Parathyroid adenoma (tissue), 2 donors: ENCODE results near the gene MYO3B.
"Not testable (repeated sequence)": the region's sequence is repeated elsewhere in the genome, so short reads cannot be mapped to it uniquely, and the experiment has no call there.

Experiments used
- H2AFZ ChIP-seq: fragments of 300-600 bp; sonication (generic); one replicate; pipeline ENCODE4 v1.7.0; 2017; ENCODE audit warnings: antibody characterized with exemption, mild to moderate bottlenecking
- H3K27ac ChIP-seq: fragments of 300-600 bp; sonication (generic); one replicate; pipeline ENCODE4 v1.7.0; 2017
- H3K27me3 ChIP-seq: fragments of 300-600 bp; sonication (generic); one replicate; pipeline ENCODE4 v1.7.0; 2017; ENCODE audit warnings: low read length; ENCODE audit not compliant: control insufficient read depth, insufficient read depth
- H3K36me3 ChIP-seq: fragments of 300-600 bp; sonication (generic); one replicate; pipeline ENCODE4 v1.7.0; 2017; ENCODE audit warnings: low read length; ENCODE audit not compliant: control insufficient read depth, insufficient read depth
- H3K4me1 ChIP-seq: fragments of 300-600 bp; sonication (generic); one replicate; pipeline ENCODE4 v1.7.0; 2017; ENCODE audit warnings: control low read depth
- H3K4me2 ChIP-seq: fragments of 300-600 bp; sonication (generic); one replicate; pipeline ENCODE4 v1.7.0; 2017; ENCODE audit warnings: low read length
- H3K4me3 ChIP-seq: fragments of 300-600 bp; sonication (generic); one replicate; pipeline ENCODE4 v1.7.0; 2017; ENCODE audit warnings: low read depth, low read length
- H3K79me2 ChIP-seq: fragments of 300-600 bp; sonication (generic); one replicate; pipeline ENCODE4 v1.7.0; 2017; ENCODE audit warnings: control low read depth
- H3K9ac ChIP-seq: fragments of 300-600 bp; sonication (generic); one replicate; pipeline ENCODE4 v1.7.0; 2017; ENCODE audit warnings: mild to moderate bottlenecking
- H3K9me3 ChIP-seq: fragments of 300-600 bp; sonication (generic); one replicate; pipeline ENCODE4 v1.7.0; 2017; ENCODE audit warnings: low read length; ENCODE audit not compliant: control insufficient read depth
- TF ChIP-seq, protein P1 (sequence below): fragments of 300-600 bp; sonication (generic); IDR thresholded peaks from one replicate; pipeline ENCODE4 v1.7.0; 2017; ENCODE audit warnings: antibody characterized with exemption, mild to moderate bottlenecking
- donor health status: primary hyperparathyroidism.

MYO3B gene

GRCh38 chr2:170344663-170345346 is 166.9 kb downstream of the MYO3B start:
- no peaks in the 10 kb centered on the region for H3K27me3 ChIP-seq
- H3K36me3 ChIP-seq, result no peaks in the 10 kb centered on the region
- H3K9me3 ChIP-seq, result no peaks in the 10 kb centered on the region
- H2AFZ ChIP-seq, result no peak overlapping the region
- H3K9ac ChIP-seq, result no peak overlapping the region
- no peak overlapping the region for H3K4me2 ChIP-seq
- no peaks in the 10 kb centered on the region for H3K79me2 ChIP-seq
- TF ChIP-seq, protein P1, sequence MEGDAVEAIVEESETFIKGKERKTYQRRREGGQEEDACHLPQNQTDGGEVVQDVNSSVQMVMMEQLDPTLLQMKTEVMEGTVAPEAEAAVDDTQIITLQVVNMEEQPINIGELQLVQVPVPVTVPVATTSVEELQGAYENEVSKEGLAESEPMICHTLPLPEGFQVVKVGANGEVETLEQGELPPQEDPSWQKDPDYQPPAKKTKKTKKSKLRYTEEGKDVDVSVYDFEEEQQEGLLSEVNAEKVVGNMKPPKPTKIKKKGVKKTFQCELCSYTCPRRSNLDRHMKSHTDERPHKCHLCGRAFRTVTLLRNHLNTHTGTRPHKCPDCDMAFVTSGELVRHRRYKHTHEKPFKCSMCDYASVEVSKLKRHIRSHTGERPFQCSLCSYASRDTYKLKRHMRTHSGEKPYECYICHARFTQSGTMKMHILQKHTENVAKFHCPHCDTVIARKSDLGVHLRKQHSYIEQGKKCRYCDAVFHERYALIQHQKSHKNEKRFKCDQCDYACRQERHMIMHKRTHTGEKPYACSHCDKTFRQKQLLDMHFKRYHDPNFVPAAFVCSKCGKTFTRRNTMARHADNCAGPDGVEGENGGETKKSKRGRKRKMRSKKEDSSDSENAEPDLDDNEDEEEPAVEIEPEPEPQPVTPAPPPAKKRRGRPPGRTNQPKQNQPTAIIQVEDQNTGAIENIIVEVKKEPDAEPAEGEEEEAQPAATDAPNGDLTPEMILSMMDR, result no peak
- H3K27ac ChIP-seq, result no peak overlapping the region
- no peaks in the 10 kb centered on the region for H3K4me1 ChIP-seq
- no peak overlapping the region for H3K4me3 ChIP-seq

DNA sequence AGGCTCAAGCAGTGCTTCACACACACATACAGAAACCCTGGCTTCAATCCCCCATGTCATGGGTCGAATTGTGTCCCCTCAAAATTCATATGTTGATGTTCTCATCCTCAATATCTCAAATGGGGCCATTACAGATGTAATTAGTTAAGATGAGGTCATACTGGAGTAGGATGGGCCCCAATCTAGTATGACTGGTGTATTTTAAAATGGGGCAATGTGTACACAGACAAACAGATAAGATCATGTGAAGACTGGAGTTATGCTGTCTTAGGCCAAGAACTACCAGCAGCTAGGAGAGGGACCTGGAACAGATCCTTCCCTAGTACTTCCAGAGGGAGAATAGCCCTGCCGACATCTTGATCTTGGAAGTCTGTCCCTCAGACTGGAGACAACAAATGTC is 167.7 kb downstream of the MYO3B start:
- TF ChIP-seq, protein P1, result no peak
- Histone ChIP-seq H3K9me3 (no peaks in the 10 kb centered on the region), H3K4me1 (no peaks in the 10 kb centered on the region), H3K36me3 (no peaks in the 10 kb centered on the region), H3K4me2 (no peak overlapping the region), H3K4me3 (no peak overlapping the region), H3K27ac (no peak overlapping the region), H3K27me3 (no peaks in the 10 kb centered on the region), H3K9ac (no peak overlapping the region), H2AFZ (no peak overlapping the region), H3K79me2 (no peaks in the 10 kb centered on the region)

DNA sequence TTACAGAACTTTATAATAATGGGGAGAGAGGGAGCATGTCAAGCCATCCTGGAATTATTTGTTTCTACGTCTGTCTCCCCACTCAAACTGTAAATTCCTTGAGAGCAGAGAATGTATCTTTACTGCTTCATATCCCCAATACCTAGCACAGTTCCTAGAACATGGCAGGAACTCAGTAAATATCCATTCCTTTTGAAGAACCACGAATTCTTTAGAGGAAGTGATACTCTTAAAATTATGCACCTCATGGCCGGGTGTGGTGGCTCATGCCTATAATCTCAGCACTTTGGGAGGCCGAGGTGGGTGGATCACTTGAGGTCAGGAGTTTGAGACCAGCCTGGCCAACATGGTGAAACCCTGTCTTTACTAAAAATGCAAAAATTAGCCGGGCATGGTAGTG is 171.3 kb downstream of the MYO3B start:
- not testable (repeated sequence) for H3K4me1 ChIP-seq, H2AFZ ChIP-seq, H3K27me3 ChIP-seq, H3K79me2 ChIP-seq, H3K27ac ChIP-seq, H3K9ac ChIP-seq, H3K4me2 ChIP-seq, H3K4me3 ChIP-seq, H3K36me3 ChIP-seq, H3K9me3 ChIP-seq

GRCh38 chr2:170350929-170351826 is 173.2 kb downstream of the MYO3B start:
- Histone ChIP-seq H3K36me3 (no peaks in the 10 kb centered on the region), H3K9ac (no peak overlapping the region), H3K4me1 (no peaks in the 10 kb centered on the region), H3K4me2 (no peak overlapping the region), H3K4me3 (no peak overlapping the region), H2AFZ (no peak overlapping the region), H3K79me2 (no peaks in the 10 kb centered on the region), H3K9me3 (no peaks in the 10 kb centered on the region), H3K27ac (no peak overlapping the region), H3K27me3 (no peaks in the 10 kb centered on the region)
- TF ChIP-seq, protein P1, result no peak

- Histone ChIP-seq H3K9ac (no peak overlapping the region), H3K27me3 (no peaks in the 10 kb centered on the region), H3K36me3 (no peaks in the 10 kb centered on the region), H3K27ac (no peak overlapping the region), H3K4me2 (no peak overlapping the region), H3K4me1 (no peaks in the 10 kb centered on the region), H3K4me3 (no peak overlapping the region), H3K79me2 (no peaks in the 10 kb centered on the region), H2AFZ (no peak overlapping the region), H3K9me3 (no peaks in the 10 kb centered on the region)
- TF ChIP-seq, protein P1, result no peak
Measured at GRCh38 chr2:170353723-170354122, 175.8 kb downstream of the MYO3B start.
